ENCODE results near the gene MMP14. TPM values are rescaled to one million over a fixed set of nuclear protein-coding genes. Genes with fewer than 3 reads are reported as not detected.
"Not testable (repeated sequence)": the region's sequence is repeated elsewhere in the genome, so short reads cannot be mapped to it uniquely, and the experiment has no call there.

Gene MMP14
- total and polyA plus RNA-seq, 2 experiments from 2014 or later = 7.0 to 56.4 TPM

- peaks cover 3% of the 10 kb centered on the region for H3K27me3 Mint-ChIP-seq (ENCODE audit: insufficient read depth, low read depth, poor library complexity)
- H3K27ac Mint-ChIP-seq = no peak overlapping the region
- no peaks in the 10 kb centered on the region; the same call in 2 of the 3 replicates for H3K9me3 Mint-ChIP-seq
- Histone ChIP-seq H3K4me2 (no peak overlapping the region), H3K36me3 (ENCODE audit: insufficient read depth) (no peaks in the 10 kb centered on the region), H2AFZ (0 out of 2 replicates have a peak overlapping the region, but pooled peaks have one; percentile 76), H3K4me1 (ENCODE audit: insufficient read depth) (peaks cover 4% of the 10 kb centered on the region), H3K4me3 (no peak overlapping the region), H4K20me1 (replicated peaks; ENCODE audit: insufficient read depth) (no peaks in the 10 kb centered on the region), H3F3A (replicated peaks; ENCODE audit: low read depth) (peaks cover 10% of the 10 kb centered on the region; the same call in 1 of the 2 replicates), H3K79me2 (replicated peaks; ENCODE audit: insufficient read depth) (no peaks in the 10 kb centered on the region), H3K27ac (ENCODE audit: low read depth) (no peak overlapping the region), H3K9me2 (ENCODE audit: insufficient read depth) (no peaks in the 10 kb centered on the region), H3K27me3 (ENCODE audit: insufficient read depth) (no peaks in the 10 kb centered on the region)
- TF ChIP-seq NANOG (IDR thresholded peaks at IDR 0.05; ENCODE audit: borderline replicate concordance) (no peak), STAT1 (IDR thresholded peaks at IDR 0.05; ENCODE audit: unreplicated experiment) (no peak)
- TF ChIP-seq, protein P1, sequence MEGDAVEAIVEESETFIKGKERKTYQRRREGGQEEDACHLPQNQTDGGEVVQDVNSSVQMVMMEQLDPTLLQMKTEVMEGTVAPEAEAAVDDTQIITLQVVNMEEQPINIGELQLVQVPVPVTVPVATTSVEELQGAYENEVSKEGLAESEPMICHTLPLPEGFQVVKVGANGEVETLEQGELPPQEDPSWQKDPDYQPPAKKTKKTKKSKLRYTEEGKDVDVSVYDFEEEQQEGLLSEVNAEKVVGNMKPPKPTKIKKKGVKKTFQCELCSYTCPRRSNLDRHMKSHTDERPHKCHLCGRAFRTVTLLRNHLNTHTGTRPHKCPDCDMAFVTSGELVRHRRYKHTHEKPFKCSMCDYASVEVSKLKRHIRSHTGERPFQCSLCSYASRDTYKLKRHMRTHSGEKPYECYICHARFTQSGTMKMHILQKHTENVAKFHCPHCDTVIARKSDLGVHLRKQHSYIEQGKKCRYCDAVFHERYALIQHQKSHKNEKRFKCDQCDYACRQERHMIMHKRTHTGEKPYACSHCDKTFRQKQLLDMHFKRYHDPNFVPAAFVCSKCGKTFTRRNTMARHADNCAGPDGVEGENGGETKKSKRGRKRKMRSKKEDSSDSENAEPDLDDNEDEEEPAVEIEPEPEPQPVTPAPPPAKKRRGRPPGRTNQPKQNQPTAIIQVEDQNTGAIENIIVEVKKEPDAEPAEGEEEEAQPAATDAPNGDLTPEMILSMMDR (conservative IDR thresholded peaks at IDR 0.05; ENCODE audit: low read depth in 2 of 2) = no peak
- H3K36me3 Mint-ChIP-seq (ENCODE audit: low read depth) = no peaks in the 10 kb centered on the region; the same call in 2 of the 3 replicates
- ATAC-seq (no peak), DNase-seq (ENCODE audit: low spot score) (peak; percentile 30)
- no peak overlapping the region for H3K4me3 Mint-ChIP-seq
- peaks cover 7% of the 10 kb centered on the region for H3K4me1 Mint-ChIP-seq
Measured at GRCh38 chr14:22854963-22855724, 18.8 kb downstream of the MMP14 start.

DNA sequence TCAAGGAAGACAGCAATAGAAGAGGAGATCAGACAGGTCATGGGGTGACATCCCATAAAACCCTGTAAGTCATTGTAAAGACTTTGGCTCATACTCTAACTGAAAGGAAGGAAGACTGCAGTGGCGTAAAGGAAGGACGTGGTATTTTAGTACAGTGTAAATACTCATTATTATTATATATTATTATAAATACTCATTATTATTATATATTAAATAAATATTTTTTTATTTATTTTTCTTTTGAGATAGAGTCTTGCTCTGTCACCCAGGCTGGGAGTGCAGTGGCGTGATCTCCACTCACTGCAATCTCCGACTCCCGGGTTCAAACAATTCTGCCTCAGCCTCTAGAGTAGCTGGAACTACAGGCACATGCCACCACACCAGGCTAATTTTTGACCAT is 20.0 kb downstream of the MMP14 start:
- DNase-seq (ENCODE audit: low spot score) (no peak), ATAC-seq (no peak)
- H3K4me2 ChIP-seq = no peak overlapping the region
- H2AFZ ChIP-seq = no peak overlapping the region
- no peaks in the 10 kb centered on the region for H3K79me2 ChIP-seq (replicated peaks; ENCODE audit: insufficient read depth)
- no peaks in the 10 kb centered on the region for H3K36me3 ChIP-seq (ENCODE audit: insufficient read depth)
- Mint-ChIP-seq H3K27me3 (ENCODE audit: insufficient read depth, low read depth, poor library complexity) (peaks cover 3% of the 10 kb centered on the region), H3K4me1 (peaks cover 7% of the 10 kb centered on the region), H3K4me3 (no peak overlapping the region), H3K9me3 (no peaks in the 10 kb centered on the region; the same call in 2 of the 3 replicates), H3K36me3 (ENCODE audit: low read depth) (no peaks in the 10 kb centered on the region; the same call in 2 of the 3 replicates), H3K27ac (no peak overlapping the region)
- H3K9me2 ChIP-seq (ENCODE audit: insufficient read depth) = no peaks in the 10 kb centered on the region
- H3K4me1 ChIP-seq (ENCODE audit: insufficient read depth) = peaks cover 4% of the 10 kb centered on the region
- no peak overlapping the region for H3K4me3 ChIP-seq
- H3K27ac ChIP-seq (ENCODE audit: low read depth) = no peak overlapping the region
- TF ChIP-seq, protein P1 (conservative IDR thresholded peaks at IDR 0.05; ENCODE audit: low read depth in 2 of 2) = no peak
- no peak for TF ChIP-seq NANOG (IDR thresholded peaks at IDR 0.05; ENCODE audit: borderline replicate concordance)
- TF ChIP-seq EZH2phosphoT487 (IDR thresholded peaks at IDR 0.05; ENCODE audit: unreplicated experiment) = no peak
- no peak for TF ChIP-seq ZNF331 (CRISPR knock-in tag; IDR thresholded peaks at IDR 0.05; ENCODE audit: low read depth)
- no peak for TF ChIP-seq JUNB (IDR thresholded peaks at IDR 0.05; ENCODE audit: unreplicated experiment)
- TF ChIP-seq EZH2 (IDR thresholded peaks at IDR 0.05; ENCODE audit: low read depth, unreplicated experiment) = no peak
- no peaks in the 10 kb centered on the region for H3K27me3 ChIP-seq (ENCODE audit: insufficient read depth)
- H4K20me1 ChIP-seq (replicated peaks; ENCODE audit: insufficient read depth) = no peaks in the 10 kb centered on the region
- peaks cover 10% of the 10 kb centered on the region; the same call in 1 of the 2 replicates for H3F3A ChIP-seq (replicated peaks; ENCODE audit: low read depth)

DNA sequence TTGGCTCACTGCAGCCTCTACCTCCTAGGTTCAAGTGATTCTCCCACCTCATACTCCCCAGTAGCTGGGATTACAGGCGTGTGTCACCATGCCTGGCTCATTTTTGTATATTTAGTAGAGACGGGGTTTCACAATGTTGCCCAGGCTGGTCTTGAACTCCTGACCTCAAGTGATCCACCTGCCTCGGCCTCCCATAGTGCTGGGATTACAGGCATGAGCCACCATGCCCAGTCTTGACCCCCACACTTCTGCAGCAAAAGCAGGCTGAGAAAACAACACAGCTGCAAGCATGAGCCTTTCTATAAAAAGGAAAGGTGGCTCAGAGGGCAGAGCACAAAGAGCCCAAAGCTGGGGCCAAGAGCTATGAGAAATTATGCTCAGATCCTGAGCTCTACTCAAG is 24.0 kb downstream of the MMP14 start:
- not testable (repeated sequence) for H3K27me3 ChIP-seq (ENCODE audit: insufficient read depth); H3K79me2 ChIP-seq (replicated peaks; ENCODE audit: insufficient read depth); H3K4me3 ChIP-seq; DNase-seq (ENCODE audit: low spot score); H3K4me1 Mint-ChIP-seq; H3K4me2 ChIP-seq; H3K36me3 ChIP-seq (ENCODE audit: insufficient read depth); H3K4me3 Mint-ChIP-seq; H3F3A ChIP-seq (replicated peaks; ENCODE audit: low read depth); H3K9me3 Mint-ChIP-seq; H3K27me3 Mint-ChIP-seq (ENCODE audit: insufficient read depth, low read depth, poor library complexity); H3K9me2 ChIP-seq (ENCODE audit: insufficient read depth); H3K4me1 ChIP-seq (ENCODE audit: insufficient read depth); H3K36me3 Mint-ChIP-seq (ENCODE audit: low read depth); H3K27ac ChIP-seq (ENCODE audit: low read depth); H4K20me1 ChIP-seq (replicated peaks; ENCODE audit: insufficient read depth); ATAC-seq; H3K27ac Mint-ChIP-seq; H2AFZ ChIP-seq

Data from GM23338 (cell line).